ENCODE data around the gene KRT6C.

- no peak for TF ChIP-seq ARNTL (CRISPR knock-in tag; IDR thresholded peaks at IDR 0.05; ENCODE audit: borderline replicate concordance, low read depth)
- TF ChIP-seq, protein P1, sequence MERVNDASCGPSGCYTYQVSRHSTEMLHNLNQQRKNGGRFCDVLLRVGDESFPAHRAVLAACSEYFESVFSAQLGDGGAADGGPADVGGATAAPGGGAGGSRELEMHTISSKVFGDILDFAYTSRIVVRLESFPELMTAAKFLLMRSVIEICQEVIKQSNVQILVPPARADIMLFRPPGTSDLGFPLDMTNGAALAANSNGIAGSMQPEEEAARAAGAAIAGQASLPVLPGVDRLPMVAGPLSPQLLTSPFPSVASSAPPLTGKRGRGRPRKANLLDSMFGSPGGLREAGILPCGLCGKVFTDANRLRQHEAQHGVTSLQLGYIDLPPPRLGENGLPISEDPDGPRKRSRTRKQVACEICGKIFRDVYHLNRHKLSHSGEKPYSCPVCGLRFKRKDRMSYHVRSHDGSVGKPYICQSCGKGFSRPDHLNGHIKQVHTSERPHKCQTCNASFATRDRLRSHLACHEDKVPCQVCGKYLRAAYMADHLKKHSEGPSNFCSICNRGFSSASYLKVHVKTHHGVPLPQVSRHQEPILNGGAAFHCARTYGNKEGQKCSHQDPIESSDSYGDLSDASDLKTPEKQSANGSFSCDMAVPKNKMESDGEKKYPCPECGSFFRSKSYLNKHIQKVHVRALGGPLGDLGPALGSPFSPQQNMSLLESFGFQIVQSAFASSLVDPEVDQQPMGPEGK (CRISPR knock-in tag; IDR thresholded peaks at IDR 0.05; ENCODE audit: borderline replicate concordance), result no peak
- TF ChIP-seq RARB (CRISPR knock-in tag; IDR thresholded peaks at IDR 0.05), result no peak
- no peak for TF ChIP-seq CREB5 (CRISPR knock-in tag; IDR thresholded peaks at IDR 0.05; ENCODE audit: low read depth)
Observed at GRCh38 chr12:52433501-52434080, 40.0 kb downstream of the KRT6C start.
